Mesenchymal stem cell (in vitro differentiated cells and primary cell): ENCODE measurements around the gene TMEM218.

Experiments used
- DNase-seq: peaks from one replicate; pipeline ENCODE4 v3.0.0-alpha.2; 2013
- H2AFZ ChIP-seq: one replicate; pipeline ENCODE4 v1.6.1; 2013; ENCODE audit warnings: low read depth, mild to moderate bottlenecking, control low read depth, inconsistent platforms, low read length, moderate library complexity
- H2AK5ac ChIP-seq: 2 replicates; pipeline ENCODE4 v1.6.1; 2013; ENCODE audit warnings: low read length, moderate library complexity, mild to moderate bottlenecking, inconsistent platforms; ENCODE audit not compliant: severe bottlenecking
- H2BK120ac ChIP-seq: one replicate; pipeline ENCODE4 v1.6.1; 2013; ENCODE audit warnings: low read depth, mild to moderate bottlenecking, inconsistent platforms, low read length, moderate library complexity
- H2BK12ac ChIP-seq, 2 experiments: one replicate each; pipeline ENCODE4 v1.6.1; 2013; ENCODE audit warnings: inconsistent platforms in 2 of 2, low read length in 2 of 2, mild to moderate bottlenecking in 2 of 2, moderate library complexity in 2 of 2, control low read depth in 1 of 2
- H2BK15ac ChIP-seq: one replicate; pipeline ENCODE4 v1.6.1; 2013; ENCODE audit warnings: mild to moderate bottlenecking, low read depth, inconsistent platforms; ENCODE audit not compliant: poor library complexity, severe bottlenecking
- H2BK5ac ChIP-seq: 2 replicates; pipeline ENCODE4 v1.6.1; 2013; ENCODE audit warnings: low read depth, mild to moderate bottlenecking, low read length, control low read depth, inconsistent platforms; ENCODE audit not compliant: poor library complexity, severe bottlenecking
- H3K14ac ChIP-seq, 2 experiments: one replicate each; pipeline ENCODE4 v1.6.1; 2013; ENCODE audit warnings: inconsistent platforms in 2 of 2, low read length in 2 of 2, control low read depth in 1 of 2, mild to moderate bottlenecking in 1 of 2, moderate library complexity in 1 of 2
- H3K18ac ChIP-seq, 2 experiments: one replicate each; pipeline ENCODE4 v1.6.1; 2013; ENCODE audit warnings: inconsistent platforms in 2 of 2, low read length in 2 of 2, control low read depth in 1 of 2, low read depth in 1 of 2, mild to moderate bottlenecking in 1 of 2
- H3K23ac ChIP-seq, 2 experiments: one replicate each; pipeline ENCODE4 v1.6.1; 2013; ENCODE audit warnings: inconsistent platforms in 2 of 2, low read length in 2 of 2, mild to moderate bottlenecking in 2 of 2, moderate library complexity in 2 of 2, control low read depth in 1 of 2
- H3K27ac ChIP-seq: 2 replicates; pipeline ENCODE4 v1.5.1; 2013; ENCODE audit warnings: mild to moderate bottlenecking, moderate library complexity, low read length, control low read depth, inconsistent platforms; ENCODE audit not compliant: poor library complexity, severe bottlenecking
- H3K27me3 ChIP-seq, 2 experiments: 2 replicates each; pipeline versions ENCODE4 v1.6.1 to v1.7.0; 2013; ENCODE audit warnings: low read length in 2 of 2, mild to moderate bottlenecking in 2 of 2, moderate library complexity in 2 of 2, control low read depth in 1 of 2, inconsistent platforms in 1 of 2; ENCODE audit not compliant: control insufficient read depth in 1 of 2, insufficient read depth in 1 of 2
- H3K36me3 ChIP-seq, 2 experiments: 2 replicates each; pipeline versions ENCODE4 v1.6.1 to v1.7.0; 2013; ENCODE audit warnings: low read length in 2 of 2, control low read depth in 1 of 2, inconsistent platforms in 1 of 2, low read depth in 1 of 2, mild to moderate bottlenecking in 1 of 2; ENCODE audit not compliant: insufficient read depth in 2 of 2, control insufficient read depth in 1 of 2
- H3K4ac ChIP-seq, 2 experiments: one replicate each; pipeline ENCODE4 v1.6.1; 2013; ENCODE audit warnings: inconsistent platforms in 2 of 2, low read length in 2 of 2, mild to moderate bottlenecking in 2 of 2, moderate library complexity in 2 of 2, control low read depth in 1 of 2, low read depth in 1 of 2
- H3K4me1 ChIP-seq: 2 replicates; pipeline ENCODE4 v1.6.1; 2013; ENCODE audit warnings: low read depth, low read length, control low read depth; ENCODE audit not compliant: control insufficient read depth, insufficient read depth
- H3K4me2 ChIP-seq: 2 replicates; pipeline ENCODE4 v1.6.1; 2013; ENCODE audit warnings: low read length, mild to moderate bottlenecking, inconsistent platforms; ENCODE audit not compliant: poor library complexity, severe bottlenecking
- H3K4me3 ChIP-seq, 2 experiments: 2 replicates each; pipeline versions ENCODE4 v1.5.1 to v1.7.0; 2013; ENCODE audit warnings: low read length in 2 of 2, mild to moderate bottlenecking in 2 of 2, control low read depth in 1 of 2, low read depth in 1 of 2; ENCODE audit not compliant: insufficient read depth in 1 of 2
- H3K79me1 ChIP-seq: replicated peaks from 2 replicates; pipeline ENCODE4 v1.6.1; 2013; ENCODE audit warnings: mild to moderate bottlenecking, control low read depth, low read length, inconsistent platforms; ENCODE audit not compliant: poor library complexity, severe bottlenecking
- H3K9ac ChIP-seq: 2 replicates; pipeline ENCODE4 v1.7.0; 2013; ENCODE audit warnings: mild to moderate bottlenecking, low read length, moderate library complexity
- H3K9me3 ChIP-seq: 2 replicates; pipeline ENCODE4 v1.7.0; 2013; ENCODE audit warnings: mild to moderate bottlenecking, low read length; ENCODE audit not compliant: control insufficient read depth
- H4K8ac ChIP-seq: one replicate; pipeline ENCODE4 v1.6.1; 2013; ENCODE audit warnings: inconsistent platforms, mild to moderate bottlenecking, low read length, moderate library complexity
- H4K91ac ChIP-seq: one replicate; pipeline ENCODE4 v1.6.1; 2013; ENCODE audit warnings: mild to moderate bottlenecking, low read length, inconsistent platforms
- WGBS: methylation state at CpG from one replicate; pipeline ENCODE4 v1.1.7; 2013; ENCODE audit warnings: mixed read lengths; 5-methylcytosine and 5-hydroxymethylcytosine counted together

Gene TMEM218

DNA sequence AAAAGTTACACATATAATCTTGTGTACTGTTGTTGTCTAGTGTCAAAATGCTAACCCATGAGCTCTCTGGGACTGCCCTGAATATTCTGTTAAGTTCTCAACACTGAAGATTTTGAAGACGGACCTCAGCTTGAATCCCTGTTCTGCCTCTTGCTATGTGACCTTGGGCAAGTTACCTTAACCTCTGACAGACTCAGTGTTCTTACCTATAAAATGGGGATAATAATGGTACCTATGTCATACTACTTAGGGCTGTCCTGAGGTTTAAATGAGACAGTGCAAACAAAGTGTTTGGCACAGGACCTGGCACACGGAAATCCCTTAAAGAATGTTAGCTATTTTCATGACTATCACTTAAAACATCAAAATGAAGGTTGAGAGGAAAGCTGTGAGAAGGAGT, 11.3 kb downstream of the TMEM218 start:
- Histone ChIP-seq H4K8ac (no peak overlapping the region), H4K91ac (no peak overlapping the region), H2AK5ac (no peak overlapping the region), H3K36me3 (peaks cover 5 to 57% of the 10 kb centered on the region in 2 experiments), H3K23ac (no peak overlapping the region), H2BK12ac (no peak overlapping the region), H2BK5ac (no peak overlapping the region), H3K27me3 (no peaks in the 10 kb centered on the region), H2BK120ac (no peak overlapping the region), H3K4me3 (no peak overlapping the region), H3K14ac (no peak overlapping the region), H3K9me3 (no peaks in the 10 kb centered on the region), H3K4ac (no peak overlapping the region), H3K4me1 (peaks cover 3% of the 10 kb centered on the region), H3K9ac (no peak overlapping the region), H3K18ac (no peak overlapping the region), H3K27ac (no peak overlapping the region), H2AFZ (no peak overlapping the region), H2BK15ac (no peak overlapping the region), H3K79me1 (peaks cover 16% of the 10 kb centered on the region), H3K4me2 (no peak overlapping the region)
- no peak for DNase-seq
- WGBS = 100% methylated on average over 2 of the region's 2 CpGs

DNA sequence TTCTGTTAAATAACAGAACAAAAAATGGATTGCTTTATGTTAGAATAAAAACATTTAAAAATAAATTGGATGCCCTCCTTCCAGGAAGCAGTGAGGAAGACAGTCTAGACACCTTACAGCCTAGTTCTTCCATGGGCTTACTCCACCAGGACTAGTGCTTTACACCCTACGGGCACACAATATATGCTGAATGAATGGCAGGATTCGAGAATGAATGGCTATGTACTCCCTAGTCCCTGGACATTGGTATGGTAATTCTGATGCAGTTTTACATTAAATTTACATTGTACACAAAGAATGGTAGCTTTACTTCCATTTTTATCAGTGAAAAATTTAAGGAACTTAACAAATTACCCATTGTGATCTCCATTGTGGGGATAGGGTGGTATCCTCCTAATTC, 16.7 kb downstream of the TMEM218 start:
- no peak for DNase-seq
- no peak overlapping the region for H3K4me2 ChIP-seq
- H3K79me1 ChIP-seq = no peaks in the 10 kb centered on the region
- no peak overlapping the region for H2BK12ac ChIP-seq
- no peaks in the 10 kb centered on the region for H3K27me3 ChIP-seq
- no peak overlapping the region for H2AK5ac ChIP-seq
- H3K18ac ChIP-seq = no peak overlapping the region
- no peak overlapping the region for H2BK120ac ChIP-seq
- peaks cover 7% of the 10 kb centered on the region for H3K4me1 ChIP-seq
- H4K91ac ChIP-seq = no peak overlapping the region
- 100% methylated on average over 2 of the region's 2 CpGs for WGBS
- H3K4ac ChIP-seq = no peak overlapping the region
- no peak overlapping the region for H4K8ac ChIP-seq
- H3K36me3 ChIP-seq = peaks cover 0 to 51% of the 10 kb centered on the region in 2 experiments
- no peak overlapping the region for H2AFZ ChIP-seq
- no peak overlapping the region for H3K9ac ChIP-seq
- no peak overlapping the region for H2BK5ac ChIP-seq
- H3K14ac ChIP-seq = no peak overlapping the region
- no peaks in the 10 kb centered on the region for H3K9me3 ChIP-seq
- no peak overlapping the region for H3K4me3 ChIP-seq
- no peak overlapping the region for H3K27ac ChIP-seq
- H2BK15ac ChIP-seq = no peak overlapping the region
- no peak overlapping the region for H3K23ac ChIP-seq

GRCh38 chr11:125093502-125093901, 17.9 kb downstream of the TMEM218 start:
- Histone ChIP-seq H3K4me3 (no peak overlapping the region), H2BK15ac (no peak overlapping the region), H2BK5ac (no peak overlapping the region), H4K91ac (no peak overlapping the region), H3K9me3 (no peaks in the 10 kb centered on the region), H3K14ac (no peak overlapping the region), H3K9ac (no peak overlapping the region), H3K23ac (no peak overlapping the region), H3K4me1 (peaks cover 7% of the 10 kb centered on the region), H2AFZ (no peak overlapping the region), H3K36me3 (peaks cover 0 to 42% of the 10 kb centered on the region in 2 experiments), H3K79me1 (no peaks in the 10 kb centered on the region), H3K27me3 (no peaks in the 10 kb centered on the region), H2BK120ac (no peak overlapping the region), H2AK5ac (no peak overlapping the region), H3K18ac (no peak overlapping the region), H3K27ac (no peak overlapping the region), H4K8ac (no peak overlapping the region), H2BK12ac (no peak overlapping the region), H3K4me2 (no peak overlapping the region), H3K4ac (no peak overlapping the region)
- DNase-seq = no peak
- 93% methylated on average over 4 of the region's 4 CpGs for WGBS

GRCh38 chr11:125092669-125093068, 18.8 kb downstream of the TMEM218 start:
- Histone ChIP-seq H3K4ac (no peak overlapping the region), H2AK5ac (no peak overlapping the region), H3K4me1 (peaks cover 7% of the 10 kb centered on the region), H3K79me1 (no peaks in the 10 kb centered on the region), H3K27ac (no peak overlapping the region), H3K4me3 (no peak overlapping the region), H3K9ac (no peak overlapping the region), H2BK120ac (peak overlapping the region; percentile 64), H2BK5ac (no peak overlapping the region), H2AFZ (no peak overlapping the region), H4K91ac (no peak overlapping the region), H3K18ac (no peak overlapping the region), H3K27me3 (no peaks in the 10 kb centered on the region), H3K4me2 (no peak overlapping the region), H3K23ac (no peak overlapping the region), H2BK15ac (no peak overlapping the region), H2BK12ac (peak overlapping the region in 1 of 2 experiments; percentile 59), H3K9me3 (no peaks in the 10 kb centered on the region), H4K8ac (no peak overlapping the region), H3K36me3 (peaks cover 0 to 34% of the 10 kb centered on the region in 2 experiments), H3K14ac (no peak overlapping the region)
- no peak for DNase-seq
- WGBS = 71% methylated on average over 1 of the region's 6 CpGs
